HG03457 (cell line): Measurements from ENCODE around the gene PNKD.

Source experiments
- ATAC-seq: cut with Tn5 transposase; IDR thresholded peaks from one replicate; pipeline ENCODE4 v1.9.1; 2021; ENCODE audit warnings: moderate number of reproducible peaks; ENCODE audit not compliant: unreplicated experiment

Gene PNKD

GRCh38 chr2:218269900-218270720, at the start of gene PNKD, which contains the start of gene AAMP:
PNKD (plus strand) TSS chr2:218270519; CDS start chr2:218270536, 17 bp downstream.
AAMP (minus strand) TSS chr2:218270137; CDS start chr2:218270086, 51 bp downstream.
- ATAC-seq, result peak; percentile 81

- no peak for ATAC-seq
Measured at GRCh38 chr2:218221000-218221399, 49.3 kb upstream of the PNKD start.

- ATAC-seq, result no peak
Measured at GRCh38 chr2:218223046-218223445, 47.3 kb upstream of the PNKD start.

- ATAC-seq, result no peak
Measured at GRCh38 chr2:218224186-218224585, 46.1 kb upstream of the PNKD start.

GRCh38 chr2:218226903-218227302, 43.4 kb upstream of the PNKD start:
- no peak for ATAC-seq

GRCh38 chr2:218228366-218229090, 41.8 kb upstream of the PNKD start:
- ATAC-seq, result no peak

GRCh38 chr2:218229239-218229638, 41.1 kb upstream of the PNKD start:
- peak; percentile 66 for ATAC-seq

GRCh38 chr2:218229851-218230250, 40.5 kb upstream of the PNKD start:
- no peak for ATAC-seq

GRCh38 chr2:218230882-218231281, 39.4 kb upstream of the PNKD start:
- peak; percentile 64 for ATAC-seq

- ATAC-seq, result no peak
Measured at GRCh38 chr2:218233543-218233942, 36.8 kb upstream of the PNKD start.

- no peak for ATAC-seq
Measured at GRCh38 chr2:218234521-218234920, 35.8 kb upstream of the PNKD start.

- ATAC-seq, result no peak
Measured at GRCh38 chr2:218235017-218235416, 35.3 kb upstream of the PNKD start.

- ATAC-seq, result no peak
Measured at GRCh38 chr2:218236829-218237228, 33.5 kb upstream of the PNKD start.

- ATAC-seq, result no peak
Measured at GRCh38 chr2:218238887-218239286, 31.4 kb upstream of the PNKD start.

GRCh38 chr2:218244204-218244603, 26.1 kb upstream of the PNKD start:
- no peak for ATAC-seq

GRCh38 chr2:218244665-218245064, 25.7 kb upstream of the PNKD start:
- no peak for ATAC-seq

- ATAC-seq, result no peak
Measured at GRCh38 chr2:218245214-218245613, 25.1 kb upstream of the PNKD start.

- ATAC-seq, result no peak
Measured at GRCh38 chr2:218249691-218250090, 20.6 kb upstream of the PNKD start.

GRCh38 chr2:218252509-218253231, 17.6 kb upstream of the PNKD start:
- no peak for ATAC-seq

GRCh38 chr2:218253232-218253625, 17.1 kb upstream of the PNKD start:
- ATAC-seq, result no peak

GRCh38 chr2:218255446-218255845, 14.9 kb upstream of the PNKD start:
- ATAC-seq, result no peak
